Liver (tissue), 9 donors: Measurements from ENCODE around the gene NHLRC2. TPM values are rescaled to one million over a fixed set of nuclear protein-coding genes. Genes with fewer than 3 reads are reported as not detected.
"Not testable (repeated sequence)": the region's sequence is repeated elsewhere in the genome, so short reads cannot be mapped to it uniquely, and the experiment has no call there.

ENCODE experiments used
- DNase-seq: peaks from one replicate; pipeline ENCODE4 v3.0.0-alpha.2; 2017; ENCODE audit warnings: low spot score
- H3K27ac ChIP-seq, 2 donors: one replicate each; pipeline ENCODE4 v1.7.0; 2013; ENCODE audit warnings: inconsistent platforms in 2 of 2, low read length in 2 of 2, control low read depth in 1 of 2, low read depth in 1 of 2, mild to moderate bottlenecking in 1 of 2
- H3K27me3 ChIP-seq, 4 donors: one replicate each; pipeline versions ENCODE4 v1.6.1 to v1.7.0; 2013; ENCODE audit warnings: low read length in 3 of 4, inconsistent platforms in 1 of 4, mild to moderate bottlenecking in 1 of 4, moderate library complexity in 1 of 4; ENCODE audit not compliant: control insufficient read depth in 4 of 4, insufficient read depth in 4 of 4
- H3K36me3 ChIP-seq, 4 donors: one replicate each; pipeline versions ENCODE4 v1.6.1 to v1.7.0; 2013; ENCODE audit warnings: low read length in 3 of 4, mild to moderate bottlenecking in 3 of 4, low read depth in 1 of 4, moderate library complexity in 1 of 4; ENCODE audit not compliant: control insufficient read depth in 4 of 4, insufficient read depth in 3 of 4
- H3K4me1 ChIP-seq, 4 donors: one replicate each; pipeline versions ENCODE4 v1.6.1 to v1.7.0; 2013; ENCODE audit warnings: low read length in 3 of 4, mild to moderate bottlenecking in 3 of 4, moderate library complexity in 1 of 4; ENCODE audit not compliant: control insufficient read depth in 4 of 4, insufficient read depth in 4 of 4
- H3K4me3 ChIP-seq, 3 donors: one replicate each; pipeline versions ENCODE4 v1.6.1 to v1.7.0; 2013; ENCODE audit warnings: low read length in 3 of 3, control low read depth in 1 of 3, low read depth in 1 of 3, mild to moderate bottlenecking in 1 of 3
- H3K9ac ChIP-seq, 2 donors: one replicate each; pipeline ENCODE4 v1.7.0; 2013; ENCODE audit warnings: low read length in 2 of 2, mild to moderate bottlenecking in 2 of 2, moderate library complexity in 2 of 2, control low read depth in 1 of 2, low read depth in 1 of 2
- H3K9me3 ChIP-seq, 4 donors: one replicate each; pipeline versions ENCODE4 v1.6.1 to v1.7.0; 2013; ENCODE audit warnings: low read length in 3 of 4; ENCODE audit not compliant: control insufficient read depth in 4 of 4
- ATF3 ChIP-seq: IDR thresholded peaks from 2 replicates; pipeline ENCODE4 v1.6.1; 2016; ENCODE audit warnings: antibody characterized with exemption
- CTCF ChIP-seq: fragments of 150-350 bp; IDR thresholded peaks from 2 replicates; pipeline ENCODE4 v1.5.1; 2017; ENCODE audit warnings: improper control_type of control experiment, low read depth, low read length; ENCODE audit not compliant: missing input control
- EGR1 ChIP-seq, 2 donors: IDR thresholded peaks; 2 replicates each; pipeline ENCODE4 v1.6.1; 2016 to 2018; ENCODE audit warnings: antibody characterized with exemption in 2 of 2, low read depth in 2 of 2
- FOXA1 ChIP-seq: IDR thresholded peaks from 2 replicates; pipeline ENCODE4 v1.6.1; 2016; ENCODE audit warnings: antibody characterized with exemption
- FOXA2 ChIP-seq: IDR thresholded peaks from 2 replicates; pipeline ENCODE4 v1.6.1; 2016; ENCODE audit warnings: antibody characterized with exemption
- GABPA ChIP-seq, 2 donors: IDR thresholded peaks in 1 of 2; conservative IDR thresholded peaks in 1 of 2; 2 replicates each; pipeline ENCODE4 v1.6.1; 2016; ENCODE audit warnings: antibody characterized with exemption in 2 of 2, mild to moderate bottlenecking in 1 of 2, moderate library complexity in 1 of 2
- HNF4A ChIP-seq, 2 donors: conservative IDR thresholded peaks; 2 replicates each; pipeline ENCODE4 v1.6.1; 2016; ENCODE audit warnings: antibody characterized with exemption in 2 of 2, mild to moderate bottlenecking in 2 of 2
- HNF4G ChIP-seq: IDR thresholded peaks from 2 replicates; pipeline ENCODE4 v1.6.1; 2016; ENCODE audit warnings: antibody characterized with exemption
- JUND ChIP-seq, 2 donors: IDR thresholded peaks; 2 replicates each; pipeline ENCODE4 v1.6.1; 2016; ENCODE audit warnings: antibody characterized with exemption in 2 of 2
- NR2F2 ChIP-seq: IDR thresholded peaks from 2 replicates; pipeline ENCODE4 v1.6.1; 2016; ENCODE audit warnings: antibody characterized with exemption
- RAD21 ChIP-seq, 2 donors: IDR thresholded peaks; 2 replicates each; pipeline ENCODE4 v1.6.1; 2016; ENCODE audit warnings: antibody characterized with exemption in 2 of 2, mild to moderate bottlenecking in 2 of 2
- REST ChIP-seq: IDR thresholded peaks from 2 replicates; pipeline ENCODE4 v1.6.1; 2016; ENCODE audit warnings: antibody characterized with exemption, mild to moderate bottlenecking
- RXRA ChIP-seq, 2 donors: IDR thresholded peaks; 2 replicates each; pipeline ENCODE4 v1.6.1; 2017 to 2018; ENCODE audit warnings: antibody characterized with exemption in 2 of 2, mild to moderate bottlenecking in 1 of 2
- SP1 ChIP-seq: IDR thresholded peaks from 2 replicates; pipeline ENCODE4 v1.6.1; 2018; ENCODE audit warnings: antibody characterized with exemption, mild to moderate bottlenecking
- TAF1 ChIP-seq: conservative IDR thresholded peaks from 2 replicates; pipeline ENCODE4 v1.6.1; 2016; ENCODE audit warnings: antibody characterized with exemption, mild to moderate bottlenecking
- YY1 ChIP-seq: IDR thresholded peaks from 2 replicates; pipeline ENCODE4 v1.6.1; 2016; ENCODE audit warnings: antibody characterized with exemption, mild to moderate bottlenecking
- ZBTB33 ChIP-seq: IDR thresholded peaks from 2 replicates; pipeline ENCODE4 v1.6.1; 2016; ENCODE audit warnings: antibody characterized with exemption
- WGBS: extraction: QIAGEN DNeasy Blood & Tissue Kit; methylation state at CpG from one replicate; pipeline ENCODE4 v1.1.7; 2013; 5-methylcytosine and 5-hydroxymethylcytosine counted together
- polyA plus RNA-seq, 2 donors: library from polyadenylated mRNA; stranded (reverse) in 1 of 2; unstranded in 1 of 2; fragments of 200-250 nt in 1 of 2; fragments of >200 nt in 1 of 2; fragmentation: Nextera tagmentation in 1 of 2; extraction: Ambion mirVana in 1 of 2; gene quantifications; one replicate each; pipeline versions ENCODE4 v1.2.1 to v1.2.3, GENCODE V29; 2013 to 2015
- total RNA-seq, 2 donors: library from RNA; depleted of rRNA; stranded (reverse); fragments of >200 nt; gene quantifications; one replicate each; pipeline ENCODE4 v1.2.3, GENCODE V29; 2014
- TF ChIP-seq, protein P1 (sequence below): IDR thresholded peaks from 2 replicates; pipeline ENCODE4 v1.6.1; 2016; ENCODE audit warnings: antibody characterized with exemption
- donor health status: healthy.
- donor health status: healthy.
- donor health status: healthy.
- donor health status: healthy.
- donor health status: healthy.

NHLRC2 gene
- total and polyA plus RNA-seq, 4 donors: 2.3 to 14.2 (median 7.4) TPM

GRCh38 chr10:113808168-113808567 is 46.3 kb upstream of the NHLRC2 start:
- no peaks in the 10 kb centered on the region for H3K4me1 ChIP-seq
- DNase-seq: no peak
- H3K27me3 ChIP-seq: peaks cover 0 to 2% (median 0%) of the 10 kb centered on the region in 4 donors
- no peak overlapping the region for H3K27ac ChIP-seq
- H3K36me3 ChIP-seq: no peaks in the 10 kb centered on the region
- TF ChIP-seq RAD21 (IDR thresholded peaks at IDR 0.05) (no peak), TAF1 (no peak), REST (no peak), FOXA2 (no peak), GABPA (IDR thresholded peaks at IDR 0.05 in 1 of 2, conservative IDR thresholded peaks at IDR 0.05 in 1 of 2) (no peak), EGR1 (IDR thresholded peaks at IDR 0.05; ENCODE audit: low read depth in 2 of 2) (no peak), SP1 (no peak), NR2F2 (no peak), CTCF (no peak), HNF4G (no peak), HNF4A (conservative IDR thresholded peaks at IDR 0.05) (no peak), RXRA (IDR thresholded peaks at IDR 0.05) (no peak), FOXA1 (no peak), JUND (IDR thresholded peaks at IDR 0.05) (no peak), ATF3 (no peak), ZBTB33 (no peak), YY1 (no peak)
- TF ChIP-seq, protein P1, sequence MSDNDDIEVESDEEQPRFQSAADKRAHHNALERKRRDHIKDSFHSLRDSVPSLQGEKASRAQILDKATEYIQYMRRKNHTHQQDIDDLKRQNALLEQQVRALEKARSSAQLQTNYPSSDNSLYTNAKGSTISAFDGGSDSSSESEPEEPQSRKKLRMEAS: no peak
- no peaks in the 10 kb centered on the region for H3K9me3 ChIP-seq
- H3K9ac ChIP-seq: no peak overlapping the region
- 86% methylated on average over 3 of the region's 3 CpGs for WGBS
- H3K4me3 ChIP-seq: no peak overlapping the region

GRCh38 chr10:113814700-113815099 is 39.8 kb upstream of the NHLRC2 start:
- H3K9me3 ChIP-seq, H3K9ac ChIP-seq, H3K36me3 ChIP-seq, H3K27ac ChIP-seq, H3K4me1 ChIP-seq, H3K4me3 ChIP-seq, H3K27me3 ChIP-seq, DNase-seq: not testable (repeated sequence)
- WGBS: 75% methylated on average over 1 of the region's 1 CpG
